Stimulated activated CD4-positive, alpha-beta T cell treated with anti-CD3 and anti-CD28 coated beads, TNF-alpha, amount 100 ng/mL, for 1 hour (primary cell): ENCODE results near the gene METTL18.

Source experiments
- DNase-seq, 3 donors: peaks; one replicate each; pipeline ENCODE4 v3.0.0-alpha.2; 2020; ENCODE audit warnings: low read depth in 3 of 3, low spot score in 1 of 3

METTL18 gene

GRCh38 chr1:169786974-169787373, 7.7 kb downstream of the METTL18 start:
- no peak for DNase-seq

- DNase-seq: no peak
These were observed 9.4 kb downstream of the METTL18 start for GRCh38 chr1:169785267-169785666.

GRCh38 chr1:169784102-169784501, 10.6 kb downstream of the METTL18 start:
- no peak for DNase-seq

- no peak for DNase-seq
These were observed 12.1 kb downstream of the METTL18 start for GRCh38 chr1:169782596-169782995.

- no peak for DNase-seq
These were observed 14.7 kb downstream of the METTL18 start for GRCh38 chr1:169779970-169780369.

- no peak for DNase-seq
These were observed 15.6 kb downstream of the METTL18 start for GRCh38 chr1:169779150-169779549.

GRCh38 chr1:169776440-169776839, 18.3 kb downstream of the METTL18 start:
- DNase-seq: no peak

GRCh38 chr1:169768161-169768560, 26.5 kb downstream of the METTL18 start:
- no peak for DNase-seq

- no peak for DNase-seq
These were observed 29.0 kb downstream of the METTL18 start for GRCh38 chr1:169765580-169766331.

GRCh38 chr1:169764919-169765318, 29.8 kb downstream of the METTL18 start:
- DNase-seq: no peak

- DNase-seq: no peak
These were observed 32.0 kb downstream of the METTL18 start for GRCh38 chr1:169762699-169763098.

GRCh38 chr1:169759038-169759437, 35.7 kb downstream of the METTL18 start:
- no peak for DNase-seq

- no peak for DNase-seq
These were observed 41.2 kb downstream of the METTL18 start for GRCh38 chr1:169753549-169753948.

- no peak for DNase-seq
These were observed 44.7 kb downstream of the METTL18 start for GRCh38 chr1:169750041-169750440.

GRCh38 chr1:169746550-169746949, 48.2 kb downstream of the METTL18 start:
- no peak for DNase-seq

GRCh38 chr1:169745015-169745861, 49.5 kb downstream of the METTL18 start:
- no peak for DNase-seq
